A172 (cell line): ENCODE measurements around the gene AGRN. TPM values are rescaled to one million over a fixed set of nuclear protein-coding genes. Genes with fewer than 3 reads are reported as not detected.
"Not testable (repeated sequence)": the region's sequence is repeated elsewhere in the genome, so short reads cannot be mapped to it uniquely, and the experiment has no call there.

Experiments used
- DNase-seq: peaks from one replicate; pipeline ENCODE4 v3.0.0-alpha.2; 2015; ENCODE audit warnings: low spot score
- total RNA-seq: library from RNA; depleted of rRNA; stranded (reverse); fragments of >200 nt; shearing (Covaris generic); gene quantifications from 2 replicates; pipeline ENCODE4 v1.2.3, GENCODE V29; 2014

AGRN gene
- total RNA-seq, 1 experiment from 2014 or later = 115 TPM

GRCh38 chr1:1051127-1051810, 31.3 kb downstream of the AGRN start:
- DNase-seq = no peak

- DNase-seq = no peak
Observed at GRCh38 chr1:1052003-1052840, 32.3 kb downstream of the AGRN start.

DNA sequence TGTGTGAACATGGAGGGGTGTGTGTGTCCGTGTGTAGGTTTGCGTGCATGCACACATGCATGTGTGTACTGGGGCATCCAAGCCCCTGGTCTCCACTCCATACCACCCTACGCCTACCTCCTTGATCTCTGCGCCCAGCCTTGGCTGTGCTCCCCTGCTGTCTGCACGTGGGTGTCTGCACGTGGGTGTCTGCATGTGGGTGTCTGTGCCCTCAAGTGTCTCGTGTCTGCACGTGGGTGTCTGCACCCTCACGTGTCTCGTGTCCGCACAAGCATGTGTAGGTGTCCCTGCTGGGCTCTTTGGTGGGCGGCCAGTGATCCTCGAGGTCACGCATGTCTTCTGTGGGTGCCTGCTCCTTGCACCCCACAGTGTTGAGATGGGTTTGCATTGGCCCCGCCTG, 33.1 kb downstream of the AGRN start:
- no peak for DNase-seq

GRCh38 chr1:1053682-1054081, 33.8 kb downstream of the AGRN start:
- DNase-seq = no peak

DNA sequence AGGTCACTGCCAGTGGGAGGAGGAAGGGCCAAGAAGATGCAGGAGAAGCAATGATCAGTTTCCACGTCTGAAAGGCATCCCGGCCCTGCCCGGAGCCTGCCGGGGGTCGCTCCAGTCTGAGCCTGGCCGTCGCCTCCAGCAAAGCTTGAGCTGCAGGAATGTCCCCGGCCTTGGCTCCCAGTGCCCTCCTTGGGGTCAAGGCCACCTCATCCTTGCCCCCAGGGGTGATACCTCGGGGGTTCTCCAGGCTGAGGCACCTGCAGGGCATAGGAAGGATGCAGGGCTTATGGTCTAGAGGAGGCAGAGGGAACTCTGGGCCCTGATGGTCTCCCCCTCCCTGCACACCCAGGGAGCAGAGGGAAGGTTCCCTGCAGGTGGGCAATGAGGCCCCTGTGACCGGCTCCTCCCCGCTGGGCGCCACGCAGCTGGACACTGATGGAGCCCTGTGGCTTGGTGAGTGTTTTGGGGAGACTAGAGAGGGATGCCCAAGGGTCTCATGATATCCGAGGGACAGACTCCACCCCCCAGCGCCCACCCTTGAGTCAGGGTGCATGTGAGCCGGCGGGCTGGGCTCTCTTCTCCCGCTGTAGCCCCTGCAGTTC, 34.3 kb downstream of the AGRN start:
- DNase-seq = no peak

- DNase-seq = no peak
Observed at GRCh38 chr1:1054971-1055370, 35.1 kb downstream of the AGRN start.

DNA sequence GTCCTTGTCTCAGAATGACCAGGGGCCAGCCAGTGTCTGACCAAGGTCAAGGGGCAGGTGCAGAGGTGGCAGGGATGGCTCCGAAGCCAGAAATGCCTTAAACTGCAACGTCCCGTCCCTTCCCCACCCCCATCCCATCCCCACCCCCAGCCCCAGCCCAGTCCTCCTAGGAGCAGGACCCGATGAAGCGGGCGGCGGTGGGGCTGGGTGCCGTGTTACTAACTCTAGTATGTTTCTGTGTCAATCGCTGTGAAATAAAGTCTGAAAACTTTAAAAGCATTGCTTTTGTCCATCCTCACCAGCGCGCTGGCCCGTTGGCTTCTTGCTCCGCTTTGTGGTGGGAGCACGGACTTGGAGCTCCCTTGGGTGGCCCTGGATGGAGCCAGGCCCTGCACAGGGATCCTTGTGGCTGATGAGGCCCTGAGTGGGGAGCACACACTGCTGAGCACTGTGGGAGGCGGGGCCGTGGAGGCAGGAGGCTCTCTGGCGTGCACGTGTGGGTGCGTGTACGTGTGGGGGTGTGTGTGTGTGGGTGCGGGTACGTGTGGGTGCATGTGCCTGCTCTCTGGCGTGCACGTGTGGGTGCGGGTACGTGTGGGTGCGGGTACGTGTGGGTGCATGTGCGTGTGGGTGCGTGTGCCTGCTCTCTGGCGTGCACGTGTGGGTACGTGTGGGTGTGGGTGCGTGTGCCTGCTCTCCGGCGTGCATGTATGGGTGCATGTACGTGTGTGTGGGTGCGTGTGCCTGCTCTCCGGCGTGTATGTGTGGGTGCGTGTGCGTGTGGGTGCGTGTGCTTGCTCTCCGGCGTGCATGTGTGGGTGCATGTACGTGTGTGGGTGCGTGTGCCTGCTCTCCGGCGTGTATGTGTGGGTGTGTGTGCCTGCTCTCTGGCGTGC, 36.2 kb downstream of the AGRN start:
- no peak for DNase-seq

GRCh38 chr1:1057769-1058087, 37.8 kb downstream of the AGRN start:
- DNase-seq = not testable (repeated sequence)

GRCh38 chr1:1058088-1058905, 38.4 kb downstream of the AGRN start:
- DNase-seq = no peak

DNA sequence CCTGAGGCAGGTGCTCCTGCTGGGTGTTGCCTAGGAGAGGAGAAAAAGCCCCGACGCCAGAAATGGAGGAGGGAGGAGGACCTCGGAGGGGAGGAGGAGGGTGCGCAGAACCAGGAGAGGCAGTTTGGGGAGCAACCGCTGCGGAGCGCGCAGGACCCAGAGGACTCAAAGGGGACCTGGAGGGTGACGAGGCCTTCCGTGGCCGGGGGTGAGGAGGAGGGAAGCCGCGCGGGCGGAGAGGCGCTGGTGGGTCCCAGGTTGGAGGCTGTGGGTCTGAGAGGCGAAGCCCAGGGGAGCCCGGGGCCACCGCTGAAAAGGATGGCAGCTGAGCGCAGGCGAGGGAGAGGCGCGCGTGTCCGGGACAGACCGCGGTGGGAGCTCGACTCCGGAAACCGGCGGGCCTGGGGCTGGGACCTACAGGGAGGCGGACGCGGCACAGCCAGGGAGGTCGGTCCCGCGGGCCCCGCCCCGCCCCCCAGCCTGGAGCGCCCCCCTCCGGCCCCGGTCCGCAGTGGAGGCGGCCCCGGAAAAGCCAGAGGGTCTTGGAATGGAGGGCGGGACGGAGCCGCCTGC, 39.1 kb downstream of the AGRN start:
- DNase-seq = no peak

DNA sequence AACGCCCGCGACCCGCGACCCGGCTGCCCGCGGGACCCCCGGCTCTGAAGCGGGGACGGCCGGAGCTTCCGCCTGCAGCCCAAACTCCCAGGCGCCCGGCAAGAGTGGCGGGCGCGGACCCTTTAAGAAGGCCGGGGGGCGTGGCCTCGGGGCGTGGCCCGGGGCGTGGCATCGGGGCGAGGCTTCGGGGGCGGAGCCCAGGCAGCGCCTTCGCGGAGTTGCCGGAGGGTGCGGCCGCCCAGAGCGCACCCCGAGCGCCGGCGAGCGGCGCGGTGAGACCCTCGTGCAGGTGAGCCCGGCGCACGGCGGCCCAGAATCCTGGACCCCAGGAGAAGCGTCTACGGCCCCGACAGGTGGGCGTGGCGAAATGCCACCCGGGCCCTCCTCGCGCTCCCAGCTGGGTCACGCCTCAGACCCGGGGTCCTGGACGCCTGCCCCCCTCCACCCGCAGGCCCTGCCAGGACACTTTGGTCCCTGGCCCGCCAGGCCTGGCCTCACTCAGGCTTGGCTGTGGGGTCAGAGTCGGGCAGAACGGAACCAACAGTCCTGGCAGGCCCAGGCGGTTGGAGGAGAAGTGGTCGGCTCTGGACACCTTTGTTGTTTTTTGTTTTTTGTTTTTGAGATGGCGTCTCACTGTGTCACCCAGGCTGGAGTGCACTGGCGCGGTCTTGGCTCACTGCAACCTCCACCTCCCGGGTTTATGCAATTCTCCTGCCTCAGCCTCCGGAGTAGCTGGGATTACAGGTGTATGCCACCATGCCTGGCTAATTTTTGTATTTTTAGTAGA, 39.8 kb downstream of the AGRN start:
- peak; percentile 37 for DNase-seq

GRCh38 chr1:1060281-1061000, 40.5 kb downstream of the AGRN start:
- no peak for DNase-seq

DNA sequence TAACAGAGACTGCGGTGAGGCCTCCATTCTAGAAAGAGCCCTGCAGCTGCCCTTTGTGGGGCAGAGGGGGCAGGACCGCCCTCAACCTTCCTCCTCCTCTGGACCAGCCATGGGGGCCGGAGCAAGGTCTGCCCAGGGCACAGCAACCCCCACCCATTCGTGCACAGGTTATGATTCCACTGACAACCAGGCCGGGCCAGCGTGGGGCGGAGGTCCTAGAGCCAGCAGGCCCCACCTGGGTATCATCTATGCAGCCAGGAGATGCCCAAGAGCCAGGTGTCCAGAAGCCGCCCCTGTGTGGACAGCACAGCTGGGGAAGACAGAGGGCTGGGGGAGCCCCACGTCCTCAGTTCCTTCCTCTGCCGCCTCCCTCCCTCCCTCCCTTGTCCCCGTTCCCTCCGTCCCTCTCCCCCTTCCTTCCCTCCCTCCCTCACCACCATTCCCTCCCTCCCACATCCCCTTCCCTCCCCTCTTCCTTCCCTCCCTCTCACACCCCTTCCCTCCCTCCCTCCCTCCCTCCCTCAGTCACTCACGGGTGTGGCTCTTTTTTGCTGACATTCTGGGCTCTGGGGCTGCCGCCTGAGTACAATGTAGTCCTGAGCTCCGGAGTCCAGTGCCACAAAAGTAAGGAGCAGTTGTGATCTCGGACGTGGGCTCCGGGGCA, 41.9 kb downstream of the AGRN start:
- DNase-seq = no peak

DNA sequence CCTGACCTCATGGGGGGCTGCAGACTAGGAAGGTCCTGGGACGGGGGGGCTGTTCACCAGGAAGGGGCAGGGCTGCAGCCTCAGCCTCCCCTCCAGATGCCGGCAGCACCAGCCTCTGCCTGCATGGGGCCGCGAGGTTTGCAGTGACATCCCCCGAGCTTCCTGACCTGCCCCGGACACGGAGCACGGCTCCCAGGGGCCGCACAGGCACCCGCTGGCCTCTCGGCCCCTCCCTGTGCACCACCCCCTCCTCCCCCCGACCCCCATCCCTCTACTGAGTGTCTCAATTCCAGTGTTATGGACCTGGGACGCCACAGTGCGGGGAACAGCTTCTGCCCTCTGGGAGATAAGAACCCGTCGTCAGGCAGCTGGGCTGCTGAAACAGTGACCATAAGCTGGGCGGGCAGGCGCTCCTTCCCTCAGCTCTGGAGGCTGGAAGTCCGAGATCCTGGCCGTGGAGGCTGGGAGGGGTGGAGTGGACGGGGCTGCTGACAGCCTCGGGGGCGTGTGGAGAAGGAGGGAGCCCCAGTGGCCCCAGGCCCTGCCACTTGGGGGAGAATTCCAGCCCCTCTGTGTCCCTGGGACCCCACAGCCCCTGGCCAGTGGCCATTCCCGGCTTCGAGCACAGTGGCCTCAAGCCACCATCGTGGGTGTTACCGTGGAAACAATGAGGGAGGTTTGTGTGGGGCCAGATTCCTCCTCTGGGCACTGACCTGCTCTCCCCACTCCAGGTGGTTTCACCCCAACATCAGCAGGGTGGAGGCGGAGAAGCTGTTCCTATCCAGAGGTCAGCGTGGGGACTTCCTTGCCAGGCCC, 42.6 kb downstream of the AGRN start:
- no peak for DNase-seq

- DNase-seq = no peak
Observed at GRCh38 chr1:1063261-1063944, 43.5 kb downstream of the AGRN start.

DNA sequence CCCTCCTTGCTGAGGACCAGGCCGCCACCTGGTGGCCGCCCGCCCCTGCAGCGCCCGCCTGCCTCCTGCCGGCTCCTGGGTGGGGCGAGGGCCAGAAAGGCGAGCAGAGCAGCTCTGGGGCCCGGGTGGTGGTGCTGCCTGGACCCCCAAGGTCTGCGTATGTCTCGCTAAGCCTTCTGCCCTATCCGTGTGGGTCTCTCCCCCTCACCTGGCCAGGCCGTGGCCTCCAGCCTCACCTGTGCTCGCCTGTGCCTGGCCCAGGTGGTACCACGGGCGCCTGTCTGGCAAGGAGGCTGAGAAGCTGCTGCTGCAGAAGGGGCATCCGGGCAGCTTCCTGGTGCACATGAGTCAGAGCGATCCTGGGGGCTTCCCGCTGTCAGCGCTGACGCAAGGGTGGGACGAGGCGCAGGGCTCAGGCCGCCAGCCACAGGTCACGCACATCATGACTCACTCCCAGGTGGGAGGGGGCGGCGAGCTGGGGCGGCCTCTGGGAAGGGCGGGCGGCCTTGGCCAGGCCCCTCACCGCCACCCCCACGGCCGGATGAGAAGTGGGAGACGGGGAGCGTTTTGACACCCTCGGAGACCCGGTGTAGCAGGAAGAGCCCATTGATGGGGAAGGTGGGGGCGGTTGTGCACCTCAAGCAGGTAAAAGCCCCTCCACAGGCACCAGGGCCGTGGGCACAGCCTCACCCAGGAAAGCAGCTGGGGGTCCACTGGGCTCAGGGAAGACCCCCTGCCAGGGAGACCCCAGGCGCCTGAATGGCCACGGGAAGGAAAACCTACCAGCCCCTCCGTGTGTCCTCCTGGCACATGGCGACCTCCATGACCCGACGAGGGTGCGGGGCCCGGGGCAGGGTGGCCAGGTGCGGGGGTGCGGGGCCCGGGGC, 44.3 kb downstream of the AGRN start:
- DNase-seq = peak; percentile 85
